ENCODE measurements around the gene INPP5J.
"Not testable (repeated sequence)": the region's sequence is repeated elsewhere in the genome, so short reads cannot be mapped to it uniquely, and the experiment has no call there.

The INPP5J gene, protein sequence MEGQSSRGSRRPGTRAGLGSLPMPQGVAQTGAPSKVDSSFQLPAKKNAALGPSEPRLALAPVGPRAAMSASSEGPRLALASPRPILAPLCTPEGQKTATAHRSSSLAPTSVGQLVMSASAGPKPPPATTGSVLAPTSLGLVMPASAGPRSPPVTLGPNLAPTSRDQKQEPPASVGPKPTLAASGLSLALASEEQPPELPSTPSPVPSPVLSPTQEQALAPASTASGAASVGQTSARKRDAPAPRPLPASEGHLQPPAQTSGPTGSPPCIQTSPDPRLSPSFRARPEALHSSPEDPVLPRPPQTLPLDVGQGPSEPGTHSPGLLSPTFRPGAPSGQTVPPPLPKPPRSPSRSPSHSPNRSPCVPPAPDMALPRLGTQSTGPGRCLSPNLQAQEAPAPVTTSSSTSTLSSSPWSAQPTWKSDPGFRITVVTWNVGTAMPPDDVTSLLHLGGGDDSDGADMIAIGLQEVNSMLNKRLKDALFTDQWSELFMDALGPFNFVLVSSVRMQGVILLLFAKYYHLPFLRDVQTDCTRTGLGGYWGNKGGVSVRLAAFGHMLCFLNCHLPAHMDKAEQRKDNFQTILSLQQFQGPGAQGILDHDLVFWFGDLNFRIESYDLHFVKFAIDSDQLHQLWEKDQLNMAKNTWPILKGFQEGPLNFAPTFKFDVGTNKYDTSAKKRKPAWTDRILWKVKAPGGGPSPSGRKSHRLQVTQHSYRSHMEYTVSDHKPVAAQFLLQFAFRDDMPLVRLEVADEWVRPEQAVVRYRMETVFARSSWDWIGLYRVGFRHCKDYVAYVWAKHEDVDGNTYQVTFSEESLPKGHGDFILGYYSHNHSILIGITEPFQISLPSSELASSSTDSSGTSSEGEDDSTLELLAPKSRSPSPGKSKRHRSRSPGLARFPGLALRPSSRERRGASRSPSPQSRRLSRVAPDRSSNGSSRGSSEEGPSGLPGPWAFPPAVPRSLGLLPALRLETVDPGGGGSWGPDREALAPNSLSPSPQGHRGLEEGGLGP

DNA sequence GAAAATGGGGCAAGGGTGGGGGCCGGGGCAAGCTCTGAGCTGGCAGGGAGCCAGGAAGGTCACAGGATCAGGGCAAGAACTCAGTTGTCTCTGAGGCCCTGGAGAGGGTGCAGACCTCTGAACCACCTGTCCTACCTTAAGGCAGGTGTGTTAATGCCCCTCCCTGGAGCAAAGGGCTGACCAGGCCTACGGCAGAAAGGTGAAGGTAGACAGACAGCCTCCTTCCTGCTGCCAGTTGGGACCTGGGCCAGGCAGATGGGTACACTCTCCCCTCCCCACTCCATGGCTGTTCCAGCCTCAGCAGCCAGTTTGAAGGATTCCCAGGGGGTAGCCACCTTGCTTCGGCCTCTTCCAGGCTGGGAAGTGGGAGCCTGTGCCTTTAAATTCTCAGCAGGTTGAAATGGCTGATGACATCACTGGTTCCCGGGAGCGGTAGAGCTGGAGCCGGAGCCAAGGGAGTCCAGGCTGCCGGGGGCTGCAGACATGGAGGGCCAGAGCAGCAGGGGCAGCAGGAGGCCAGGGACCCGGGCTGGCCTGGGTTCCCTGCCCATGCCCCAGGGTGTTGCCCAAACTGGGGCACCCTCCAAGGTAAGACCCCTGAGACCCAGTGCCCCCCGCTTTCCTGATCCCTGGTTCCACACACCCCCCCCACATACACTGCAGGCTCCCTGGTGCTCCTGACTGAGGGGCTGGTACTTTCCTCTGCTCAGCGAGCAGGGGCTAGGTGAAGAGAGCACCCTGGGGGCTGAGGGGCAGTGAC lies at the start of gene INPP5J:
Gene INPP5J, plus strand, starts transcription at position 435 of the 760 bp plus-strand sequence. Its CDS starts 49 bp downstream, at position 484.
- H3K36me3 Mint-ChIP-seq: no peaks in the 10 kb centered on the region
- no peaks in the 10 kb centered on the region for H3K9me3 Mint-ChIP-seq
- DNase-seq (ENCODE audit: low spot score in 2 of 2) (no peak), ATAC-seq (no peak)
- peaks cover 10% of the 10 kb centered on the region for H3K4me1 Mint-ChIP-seq
- H3K4me3 Mint-ChIP-seq: no peak within 1 kb of the TSS
- peak within 1 kb of the TSS; percentile 34 for H3K27ac Mint-ChIP-seq

DNA sequence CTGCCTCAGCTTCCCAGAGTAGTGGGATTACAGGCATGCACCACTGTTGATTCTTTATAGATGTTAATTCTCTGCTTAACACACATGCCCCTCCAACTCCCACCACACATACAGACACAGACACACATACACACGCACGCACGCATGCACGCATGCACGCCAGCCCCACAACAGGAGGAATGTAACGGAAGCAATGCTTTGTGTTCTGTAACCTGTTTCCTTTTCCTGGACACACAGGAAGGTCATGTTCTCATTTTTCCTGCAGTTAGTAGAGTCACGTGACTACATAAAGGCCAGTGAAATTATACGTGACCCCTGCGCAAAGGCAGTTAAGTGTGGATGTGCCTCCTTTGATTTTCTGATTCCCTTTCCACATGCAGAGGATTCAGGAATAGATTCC lies 49.6 kb upstream of the INPP5J start:
- DNase-seq (ENCODE audit: low spot score in 2 of 2); H3K4me1 Mint-ChIP-seq; H3K9me3 Mint-ChIP-seq; ATAC-seq; H3K36me3 Mint-ChIP-seq; H3K4me3 Mint-ChIP-seq; H3K27ac Mint-ChIP-seq: not testable (repeated sequence)

DNA sequence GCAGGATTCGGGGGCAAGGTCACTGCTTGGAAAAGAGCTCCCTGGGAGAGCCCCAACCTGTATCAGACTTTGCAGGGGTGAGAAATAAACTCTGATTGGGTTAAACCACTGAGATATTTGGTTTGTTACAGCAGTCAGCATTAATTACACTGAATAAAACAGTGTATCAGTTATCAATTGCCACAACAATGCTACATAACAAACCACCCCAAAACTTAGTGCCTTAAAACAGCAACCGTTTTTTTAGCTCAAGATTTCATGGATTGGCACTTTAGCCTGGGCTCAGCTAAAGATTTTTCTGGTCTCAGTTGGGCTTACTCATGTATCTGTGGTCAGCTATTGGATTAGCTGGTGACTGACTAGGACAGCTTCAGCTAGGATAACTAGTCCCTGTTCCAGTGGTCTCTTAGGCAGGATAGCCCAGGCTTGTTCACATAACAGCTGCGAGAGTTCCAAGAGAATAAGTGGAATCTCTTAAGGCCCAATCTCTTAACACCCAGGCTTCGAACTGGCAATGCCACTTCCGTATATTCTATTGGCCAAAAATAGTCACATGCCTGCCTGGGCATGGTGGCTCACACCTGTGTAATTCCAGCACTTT lies 49.1 kb upstream of the INPP5J start:
- ATAC-seq; H3K27ac Mint-ChIP-seq; DNase-seq (ENCODE audit: low spot score in 2 of 2); H3K36me3 Mint-ChIP-seq; H3K4me3 Mint-ChIP-seq; H3K4me1 Mint-ChIP-seq; H3K9me3 Mint-ChIP-seq: not testable (repeated sequence)

DNA sequence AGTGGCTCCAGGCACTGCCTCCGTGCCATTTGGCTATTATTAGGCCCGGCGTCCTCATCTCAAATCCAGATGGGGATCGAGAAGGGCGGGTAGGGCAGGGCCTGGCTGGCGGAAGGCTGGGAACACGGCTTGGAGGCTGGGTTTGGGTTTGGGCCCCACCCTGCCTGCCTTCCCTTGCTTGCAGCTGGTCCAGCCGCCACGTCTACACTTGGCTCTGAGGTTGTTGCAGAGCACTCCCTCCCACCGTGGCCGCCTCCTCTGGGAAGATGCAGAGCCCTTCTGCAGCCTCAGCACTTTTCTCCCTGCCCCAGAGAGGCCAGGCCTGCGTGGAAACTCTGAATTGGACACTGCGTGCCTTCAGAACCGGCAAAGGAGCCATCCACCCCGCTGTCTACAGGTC lies 46.8 kb upstream of the INPP5J start:
- H3K4me1 Mint-ChIP-seq: peaks cover 6% of the 10 kb centered on the region
- no peak overlapping the region for H3K4me3 Mint-ChIP-seq
- H3K36me3 Mint-ChIP-seq: no peaks in the 10 kb centered on the region
- no peaks in the 10 kb centered on the region for H3K9me3 Mint-ChIP-seq
- DNase-seq (ENCODE audit: low spot score in 2 of 2) (no peak), ATAC-seq (no peak)
- no peak overlapping the region for H3K27ac Mint-ChIP-seq

DNA sequence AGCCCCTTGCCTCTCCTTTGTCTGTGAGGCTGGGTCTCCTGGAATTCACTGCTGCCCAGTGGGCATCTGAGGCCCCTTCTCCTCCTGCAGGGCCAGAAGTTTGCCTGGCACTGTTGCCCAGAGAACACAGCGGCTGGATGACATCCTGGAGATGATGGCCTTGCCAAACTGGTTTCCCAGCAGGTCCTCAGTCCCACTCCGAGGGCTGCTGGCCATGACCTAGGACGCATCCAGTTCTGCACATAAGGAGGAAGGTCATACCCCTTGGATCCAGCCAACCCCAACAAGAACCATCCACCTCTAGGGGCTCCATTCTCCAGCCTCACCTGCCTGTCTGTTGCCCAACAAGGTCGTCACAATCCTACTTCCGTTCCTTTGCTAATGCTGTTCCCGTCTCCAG lies 45.1 kb upstream of the INPP5J start:
- H3K27ac Mint-ChIP-seq: no peak overlapping the region
- H3K36me3 Mint-ChIP-seq: no peaks in the 10 kb centered on the region
- no peak for DNase-seq (ENCODE audit: low spot score in 2 of 2)

DNA sequence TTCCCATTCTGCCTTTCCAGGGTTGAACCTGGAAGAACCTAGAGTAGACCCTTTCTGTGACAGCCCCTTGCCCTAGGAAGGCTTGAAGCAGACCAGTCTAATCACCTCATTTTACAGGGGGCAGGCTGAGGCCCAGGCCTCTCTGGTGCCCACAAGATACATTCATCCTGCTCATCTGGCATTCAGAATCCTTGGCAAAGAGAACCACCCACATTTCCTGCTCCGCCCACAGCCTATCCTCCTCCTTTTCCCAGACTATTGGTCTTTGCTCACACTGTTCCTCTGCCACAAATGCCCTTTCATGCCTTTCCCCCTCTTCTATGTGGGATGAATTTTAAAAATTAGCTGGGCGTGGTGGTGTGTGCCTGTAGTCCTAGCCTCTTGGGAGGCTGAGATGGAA lies 44.4 kb upstream of the INPP5J start:
- not testable (repeated sequence) for ATAC-seq; DNase-seq (ENCODE audit: low spot score in 2 of 2); H3K27ac Mint-ChIP-seq; H3K4me3 Mint-ChIP-seq; H3K36me3 Mint-ChIP-seq; H3K9me3 Mint-ChIP-seq
- H3K4me1 Mint-ChIP-seq: peaks cover 30% of the 10 kb centered on the region

More for the DNA sequence above, 45.1 kb upstream of the INPP5J start:
- no peak overlapping the region for H3K4me3 Mint-ChIP-seq
- H3K4me1 Mint-ChIP-seq: peaks cover 23% of the 10 kb centered on the region
- H3K9me3 Mint-ChIP-seq: no peaks in the 10 kb centered on the region
- ATAC-seq: no peak

DNA sequence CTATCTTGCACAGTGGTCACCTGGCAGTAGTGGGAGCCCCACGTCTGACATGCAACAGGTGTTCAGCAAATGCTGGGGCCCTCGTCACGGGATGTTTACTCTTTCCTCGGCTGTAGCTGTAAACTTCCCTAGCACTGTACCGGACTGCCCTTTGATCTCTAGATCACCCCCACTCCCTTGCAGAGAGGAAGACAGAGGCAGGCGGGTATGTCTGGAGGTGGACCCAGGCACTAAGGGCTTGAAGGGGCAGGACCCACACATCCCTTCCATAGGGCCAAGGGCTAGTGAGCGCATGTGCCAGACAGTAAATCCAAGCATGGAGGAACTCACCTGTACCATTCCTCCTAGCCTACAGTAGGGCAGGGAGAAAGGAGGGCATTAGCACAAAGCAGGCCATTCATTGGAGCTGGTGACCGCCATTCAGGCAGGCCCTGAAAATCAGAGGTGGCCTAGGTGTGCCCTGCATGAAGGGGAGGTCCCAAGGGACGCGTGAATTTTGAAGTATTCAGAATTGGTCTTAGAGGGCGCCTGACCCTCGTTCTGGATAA lies 43.6 kb upstream of the INPP5J start:
- Mint-ChIP-seq H3K27ac (peak overlapping the region; percentile 67), H3K4me1 (peaks cover 38% of the 10 kb centered on the region), H3K4me3 (no peak overlapping the region), H3K9me3 (no peaks in the 10 kb centered on the region), H3K36me3 (no peaks in the 10 kb centered on the region)
- DNase-seq (ENCODE audit: low spot score in 2 of 2) (no peak), ATAC-seq (no peak)

DNA sequence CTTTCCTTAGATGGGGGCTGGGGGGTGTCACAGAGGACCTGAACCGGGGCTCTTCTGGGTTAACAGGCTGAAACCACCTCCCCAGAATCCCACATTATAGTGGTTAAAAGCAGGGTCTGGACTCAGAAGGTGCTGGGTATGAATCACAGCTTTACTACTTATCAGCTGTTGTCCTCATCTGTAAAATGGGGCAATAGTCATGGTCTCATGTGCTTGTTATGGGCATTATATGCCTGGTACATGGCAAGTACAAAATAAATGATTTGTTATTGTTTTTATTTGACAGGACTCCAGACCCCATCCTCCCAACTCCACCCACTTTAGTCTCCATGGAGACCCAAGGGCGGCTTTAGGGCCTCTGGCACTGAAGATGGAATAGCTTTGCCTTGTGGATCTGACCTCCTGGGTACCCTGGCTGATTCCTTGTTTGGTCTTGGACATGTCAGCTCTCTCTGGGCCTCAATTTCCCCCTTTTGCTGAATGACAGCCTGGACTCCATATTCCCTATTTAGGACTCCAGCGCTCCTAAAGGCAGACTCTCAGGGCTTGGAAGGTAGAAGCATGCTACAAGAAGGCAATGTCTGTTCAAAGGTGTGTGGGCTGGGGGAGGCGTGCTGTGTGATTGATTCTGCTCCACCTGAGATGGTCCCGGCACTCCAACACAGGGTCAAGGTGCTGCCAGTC lies 42.5 kb upstream of the INPP5J start:
- no peaks in the 10 kb centered on the region for H3K9me3 Mint-ChIP-seq
- peaks cover 46% of the 10 kb centered on the region for H3K4me1 Mint-ChIP-seq
- DNase-seq (ENCODE audit: low spot score in 2 of 2): no peak
- peak overlapping the region; percentile 87 for H3K4me3 Mint-ChIP-seq
- ATAC-seq: no peak
- H3K36me3 Mint-ChIP-seq: no peaks in the 10 kb centered on the region
- peak overlapping the region; percentile 52 for H3K27ac Mint-ChIP-seq

DNA sequence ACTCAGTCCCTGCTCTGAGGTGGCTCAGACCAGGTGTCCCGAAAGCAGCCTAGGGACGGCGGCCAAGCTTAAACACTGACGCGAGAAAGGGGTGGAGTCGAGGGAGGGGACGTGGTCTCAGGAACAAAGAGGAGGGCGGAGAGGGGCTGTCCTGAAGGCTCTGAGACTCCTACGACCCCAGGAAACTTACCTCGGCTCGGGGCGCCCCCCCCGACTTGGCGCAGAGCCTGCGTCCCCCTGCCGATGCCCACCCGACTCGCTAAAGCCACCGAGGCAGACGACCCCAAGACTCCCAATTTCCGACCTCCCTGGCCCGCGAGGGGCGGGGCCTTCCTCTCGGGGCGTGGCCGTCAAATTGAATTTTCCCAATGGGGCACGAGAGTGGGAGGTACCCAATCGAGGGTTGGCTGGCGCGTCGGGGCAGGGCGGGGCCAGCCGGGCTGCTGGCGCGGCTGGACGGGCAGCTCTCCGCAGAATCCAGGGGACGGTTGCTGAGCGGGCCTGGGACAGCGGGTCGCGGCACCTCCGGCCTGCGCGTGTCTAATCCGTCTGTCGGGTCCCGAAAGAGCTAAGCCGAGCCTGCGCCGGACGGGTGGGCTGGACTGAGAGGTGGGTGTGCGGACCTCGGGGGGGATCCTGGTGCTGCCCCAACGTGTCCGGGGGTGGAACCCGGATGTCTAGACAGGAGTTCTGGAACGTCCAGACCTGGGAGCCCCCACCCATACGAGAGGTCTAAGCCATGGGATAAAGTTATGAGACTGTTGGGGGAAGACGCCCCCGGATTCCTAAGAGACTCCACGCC lies 41.7 kb upstream of the INPP5J start, which contains the start of gene SMTN:
Gene SMTN, plus strand, starts transcription at position 471 of the 802 bp plus-strand sequence. CDS start 1,941 bp downstream, outside the sequence.
- DNase-seq (ENCODE audit: low spot score in 2 of 2) (peak; percentile 83 to 95), ATAC-seq (peak; percentile 77)
- H3K27ac Mint-ChIP-seq: peak within 1 kb of the TSS; percentile 52
- peak within 1 kb of the TSS; percentile 87 for H3K4me3 Mint-ChIP-seq
- peaks cover 48% of the 10 kb centered on the region for H3K4me1 Mint-ChIP-seq
- H3K9me3 Mint-ChIP-seq: no peaks in the 10 kb centered on the region
- H3K36me3 Mint-ChIP-seq: no peaks in the 10 kb centered on the region

DNA sequence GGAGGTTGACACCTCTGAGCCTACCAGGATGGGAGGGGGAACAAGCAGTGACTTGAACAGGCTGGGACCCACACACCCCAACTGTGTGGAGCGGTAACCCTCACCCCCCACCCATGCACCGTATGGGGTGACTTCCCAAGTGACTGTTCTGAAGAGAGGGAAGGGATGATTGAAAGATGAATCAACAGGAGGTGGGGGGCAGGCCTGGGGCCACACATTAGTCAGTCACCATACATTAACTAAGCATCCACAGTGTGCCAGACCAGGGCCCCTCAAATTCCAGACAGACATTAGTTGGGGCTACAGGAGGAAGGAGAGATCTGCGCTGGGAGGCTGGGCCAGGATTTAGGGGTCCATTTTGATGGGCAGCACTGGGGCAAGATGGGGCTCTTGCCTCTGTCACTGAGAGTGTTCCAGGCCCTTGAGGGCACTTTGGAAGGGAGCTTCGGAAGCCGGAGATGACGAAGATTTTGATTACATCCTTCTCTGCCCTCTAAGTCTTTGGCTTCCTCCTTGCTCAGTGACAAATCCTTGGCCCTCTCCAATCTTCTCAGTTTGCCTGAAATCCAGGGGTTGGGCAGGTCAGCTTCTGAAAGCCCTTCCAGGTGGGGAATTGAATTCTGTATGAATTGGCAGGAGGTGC lies 40.7 kb upstream of the INPP5J start:
- DNase-seq (ENCODE audit: low spot score in 2 of 2): no peak
- peak; percentile 2 for ATAC-seq
- Mint-ChIP-seq H3K27ac (peak overlapping the region; percentile 52), H3K4me1 (peaks cover 48% of the 10 kb centered on the region), H3K36me3 (no peaks in the 10 kb centered on the region), H3K9me3 (no peaks in the 10 kb centered on the region), H3K4me3 (peak overlapping the region; percentile 87)

DNA sequence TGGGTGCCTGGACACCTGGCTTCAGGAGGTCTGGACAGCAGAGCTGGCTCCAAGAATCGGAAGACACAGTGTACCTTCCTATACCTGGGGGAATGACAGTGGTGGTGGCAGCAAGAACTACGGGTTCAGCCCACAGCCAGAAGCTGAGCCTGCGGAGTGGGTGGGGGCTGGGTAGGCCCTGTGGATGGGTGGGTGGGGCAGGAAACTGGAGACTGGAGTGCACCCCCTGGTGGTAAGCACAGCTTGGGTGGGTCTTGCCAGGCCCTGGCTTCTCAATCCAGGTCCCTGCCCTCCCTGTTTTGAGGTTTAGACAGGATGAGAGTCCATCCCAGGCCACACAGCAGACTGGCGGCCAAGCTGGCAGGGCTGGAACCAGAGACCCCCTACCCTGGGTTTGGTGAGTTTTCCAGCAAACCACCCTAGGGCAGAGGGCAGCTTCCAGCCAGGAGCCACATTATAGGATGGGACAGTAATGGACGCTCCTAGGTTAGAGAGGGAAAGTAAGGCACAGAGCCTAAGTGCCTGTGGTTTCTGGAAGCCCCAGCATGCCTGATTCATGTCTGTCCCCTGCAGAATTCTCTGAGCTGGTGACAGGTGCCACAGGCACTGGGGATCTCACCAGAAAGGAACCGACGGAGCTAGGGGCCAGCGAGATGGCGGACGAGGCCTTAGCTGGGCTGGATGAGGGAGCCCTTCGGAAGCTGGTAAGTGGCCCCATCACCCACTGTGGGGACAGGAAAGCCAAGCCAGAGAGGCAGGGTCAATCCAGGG lies 40.0 kb upstream of the INPP5J start:
- no peaks in the 10 kb centered on the region for H3K9me3 Mint-ChIP-seq
- peak overlapping the region; percentile 87 for H3K4me3 Mint-ChIP-seq
- H3K4me1 Mint-ChIP-seq: peaks cover 48% of the 10 kb centered on the region
- H3K27ac Mint-ChIP-seq: no peak overlapping the region
- no peak for DNase-seq (ENCODE audit: low spot score in 2 of 2)
- H3K36me3 Mint-ChIP-seq: no peaks in the 10 kb centered on the region
- no peak for ATAC-seq

DNA sequence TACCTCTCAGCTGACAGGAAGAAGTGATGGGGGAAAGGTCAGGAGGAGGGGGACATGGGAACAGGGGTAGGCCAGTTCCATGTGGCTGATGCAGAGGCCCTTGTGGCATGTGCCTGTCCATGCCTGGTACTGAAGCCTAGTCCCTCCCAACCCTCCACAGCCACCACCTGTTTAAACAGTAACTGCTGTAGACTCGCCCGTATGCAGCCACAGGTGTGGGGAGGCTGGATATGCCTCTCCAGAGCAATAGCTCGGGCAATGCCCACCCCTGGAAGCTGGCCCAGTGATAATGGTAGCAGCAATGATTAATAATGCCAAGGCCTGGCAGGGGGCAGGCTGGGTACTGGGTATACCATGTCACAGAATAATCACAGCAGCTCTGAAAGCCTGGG lies 39.4 kb upstream of the INPP5J start:
- peak overlapping the region; percentile 91 for H3K27ac Mint-ChIP-seq
- peak overlapping the region; percentile 87 for H3K4me3 Mint-ChIP-seq
- DNase-seq (ENCODE audit: low spot score in 2 of 2) (no peak), ATAC-seq (no peak)
- no peaks in the 10 kb centered on the region for H3K36me3 Mint-ChIP-seq
- peaks cover 48% of the 10 kb centered on the region for H3K4me1 Mint-ChIP-seq
- no peaks in the 10 kb centered on the region for H3K9me3 Mint-ChIP-seq

Data from stimulated activated effector memory CD8-positive, alpha-beta T cell treated with anti-CD3 and anti-CD28 coated beads, Interleukin-12 subunit alpha, Interleukin-12 subunit beta, amount 100 ng/mL, for 72 hours (primary cell).